Medulla oblongata (tissue), 1 donor: Measurements from ENCODE around the gene ACSM5.

Source experiments
- DNase-seq: peaks from one replicate; pipeline ENCODE4 v3.0.0-alpha.2; 2015; ENCODE audit errors: extremely low spot score

ACSM5 gene, protein sequence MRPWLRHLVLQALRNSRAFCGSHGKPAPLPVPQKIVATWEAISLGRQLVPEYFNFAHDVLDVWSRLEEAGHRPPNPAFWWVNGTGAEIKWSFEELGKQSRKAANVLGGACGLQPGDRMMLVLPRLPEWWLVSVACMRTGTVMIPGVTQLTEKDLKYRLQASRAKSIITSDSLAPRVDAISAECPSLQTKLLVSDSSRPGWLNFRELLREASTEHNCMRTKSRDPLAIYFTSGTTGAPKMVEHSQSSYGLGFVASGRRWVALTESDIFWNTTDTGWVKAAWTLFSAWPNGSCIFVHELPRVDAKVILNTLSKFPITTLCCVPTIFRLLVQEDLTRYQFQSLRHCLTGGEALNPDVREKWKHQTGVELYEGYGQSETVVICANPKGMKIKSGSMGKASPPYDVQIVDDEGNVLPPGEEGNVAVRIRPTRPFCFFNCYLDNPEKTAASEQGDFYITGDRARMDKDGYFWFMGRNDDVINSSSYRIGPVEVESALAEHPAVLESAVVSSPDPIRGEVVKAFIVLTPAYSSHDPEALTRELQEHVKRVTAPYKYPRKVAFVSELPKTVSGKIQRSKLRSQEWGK

DNA sequence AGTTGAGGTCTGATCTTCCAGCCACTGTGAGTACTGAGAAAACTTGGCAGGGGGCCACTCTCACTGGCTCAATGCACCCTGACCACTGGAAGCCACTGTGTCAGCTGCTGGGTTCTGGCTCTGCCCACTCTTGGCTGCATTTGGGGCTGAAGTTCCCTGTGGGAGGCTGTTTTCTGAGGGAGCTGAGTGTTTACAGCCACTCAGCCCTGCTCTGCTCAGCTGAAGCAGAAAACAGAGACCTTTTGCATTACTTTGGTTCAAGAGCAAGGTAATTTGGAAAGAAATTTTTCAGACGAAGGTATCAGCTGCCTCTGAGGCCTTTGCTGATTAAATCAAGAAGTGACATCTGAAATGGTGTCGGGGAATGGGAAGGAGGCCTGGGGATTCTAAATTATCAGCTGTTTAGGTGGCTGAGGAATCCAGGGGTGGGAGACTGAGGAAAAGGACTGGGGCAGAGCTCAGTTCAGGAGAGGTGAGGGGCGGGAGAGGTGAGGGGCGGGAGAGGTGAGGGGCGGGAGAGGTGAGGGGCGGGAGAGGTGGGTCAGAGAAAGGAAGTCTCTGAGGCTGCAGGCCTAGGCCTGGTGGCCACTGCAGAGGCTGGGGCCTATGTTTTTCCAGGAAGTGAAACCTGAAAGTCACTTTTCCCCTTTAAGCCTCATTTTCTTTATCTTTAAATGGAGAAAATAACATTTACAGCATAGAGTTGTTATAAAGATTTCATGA lies at the start of gene ACSM5:
TSS of gene ACSM5 (plus strand) at position 137 of the 723 bp plus-strand sequence. CDS start 1,951 bp downstream, outside the sequence.
- peak; percentile 88 for DNase-seq

- no peak for DNase-seq
Measured at GRCh38 chr16:20359997-20360396, 49.3 kb upstream of the ACSM5 start.

DNA sequence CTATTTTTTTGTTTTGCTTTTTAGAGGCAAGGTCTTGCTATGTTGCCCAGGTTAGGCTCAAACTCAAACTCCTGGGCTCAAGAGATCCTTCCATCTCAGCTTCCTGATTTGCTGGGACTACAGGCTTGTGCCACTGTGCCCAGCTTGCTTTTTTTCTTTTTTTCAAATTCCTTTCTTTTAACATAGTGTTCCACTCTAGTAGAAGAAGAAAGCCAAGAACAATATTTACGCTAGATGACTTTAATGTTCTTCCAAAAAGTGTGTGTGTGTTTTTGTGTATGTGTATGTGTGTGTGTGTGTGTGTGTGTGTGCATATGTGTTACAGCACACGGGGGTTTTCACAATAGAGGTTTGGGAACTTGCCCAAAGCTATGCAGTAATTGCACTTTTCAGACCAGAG lies 46.1 kb upstream of the ACSM5 start:
- no peak for DNase-seq

GRCh38 chr16:20364051-20364450 lies 45.3 kb upstream of the ACSM5 start:
- no peak for DNase-seq

DNA sequence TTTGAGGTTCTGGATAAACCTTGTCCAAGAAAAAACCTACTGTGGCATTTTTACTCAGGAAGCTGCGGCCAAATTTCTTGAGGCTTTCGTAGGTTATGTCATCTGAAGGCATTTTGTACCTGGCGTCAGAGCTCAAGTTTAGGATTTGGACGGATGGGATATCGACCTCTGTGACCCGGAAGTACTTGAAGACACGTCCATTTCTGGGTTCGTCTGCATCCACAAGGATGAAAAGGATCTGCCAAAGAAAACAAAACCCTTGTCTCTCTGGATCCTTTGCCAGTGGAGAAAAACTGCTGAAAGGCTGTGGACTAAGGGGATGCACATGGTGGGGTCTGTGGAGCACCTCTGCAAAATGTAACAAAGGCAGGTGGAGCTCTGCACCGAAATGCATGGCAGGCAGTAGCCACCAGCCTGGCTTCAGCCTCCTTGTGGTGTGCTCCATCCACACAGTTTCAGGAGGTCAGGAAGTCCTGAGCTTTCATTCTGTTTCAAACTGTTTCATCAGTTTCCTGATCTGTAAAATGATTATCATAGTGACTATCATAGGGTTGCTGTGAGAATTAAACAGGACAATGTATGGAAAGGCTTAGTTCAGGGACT lies 39.8 kb upstream of the ACSM5 start:
- DNase-seq: no peak

DNA sequence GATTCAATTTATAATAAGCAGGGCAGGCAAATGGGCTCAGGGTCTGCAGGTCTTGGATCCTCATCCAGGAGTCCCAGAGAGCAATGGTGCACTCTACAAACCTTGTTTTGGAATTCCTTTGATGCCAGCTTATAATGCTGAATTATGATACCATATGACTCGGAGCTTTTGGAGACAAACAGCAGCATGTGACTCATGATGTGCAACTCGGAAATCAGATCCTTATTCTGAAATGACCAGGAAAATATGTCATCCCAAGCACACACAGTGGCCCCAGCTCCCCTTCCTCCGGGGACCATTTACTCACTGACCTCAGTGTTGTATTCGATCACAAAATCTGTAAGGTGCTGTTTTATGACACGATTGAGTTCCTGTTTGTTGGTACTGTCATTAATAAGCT lies 36.6 kb upstream of the ACSM5 start:
- DNase-seq: no peak

DNA sequence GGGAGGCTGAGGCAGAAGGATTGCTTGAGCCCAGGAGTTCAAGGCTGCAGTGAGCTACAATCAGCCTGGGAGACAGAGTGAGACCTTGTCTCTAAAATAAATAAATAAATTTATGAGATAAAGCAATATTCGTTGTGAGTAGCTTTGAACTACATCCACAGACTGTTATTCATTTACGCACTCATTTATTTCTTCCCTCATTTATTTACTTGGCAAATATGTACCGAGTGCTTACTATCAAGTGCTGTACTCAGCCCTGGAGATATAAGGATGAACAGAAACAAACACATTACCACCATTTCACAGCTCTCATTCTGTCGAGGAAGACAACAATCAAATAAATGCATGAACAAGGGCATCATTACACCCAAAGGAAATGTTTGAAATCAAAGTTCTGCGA lies 32.2 kb upstream of the ACSM5 start:
- no peak for DNase-seq

- no peak for DNase-seq
Measured at GRCh38 chr16:20380782-20381181, 28.6 kb upstream of the ACSM5 start.

DNA sequence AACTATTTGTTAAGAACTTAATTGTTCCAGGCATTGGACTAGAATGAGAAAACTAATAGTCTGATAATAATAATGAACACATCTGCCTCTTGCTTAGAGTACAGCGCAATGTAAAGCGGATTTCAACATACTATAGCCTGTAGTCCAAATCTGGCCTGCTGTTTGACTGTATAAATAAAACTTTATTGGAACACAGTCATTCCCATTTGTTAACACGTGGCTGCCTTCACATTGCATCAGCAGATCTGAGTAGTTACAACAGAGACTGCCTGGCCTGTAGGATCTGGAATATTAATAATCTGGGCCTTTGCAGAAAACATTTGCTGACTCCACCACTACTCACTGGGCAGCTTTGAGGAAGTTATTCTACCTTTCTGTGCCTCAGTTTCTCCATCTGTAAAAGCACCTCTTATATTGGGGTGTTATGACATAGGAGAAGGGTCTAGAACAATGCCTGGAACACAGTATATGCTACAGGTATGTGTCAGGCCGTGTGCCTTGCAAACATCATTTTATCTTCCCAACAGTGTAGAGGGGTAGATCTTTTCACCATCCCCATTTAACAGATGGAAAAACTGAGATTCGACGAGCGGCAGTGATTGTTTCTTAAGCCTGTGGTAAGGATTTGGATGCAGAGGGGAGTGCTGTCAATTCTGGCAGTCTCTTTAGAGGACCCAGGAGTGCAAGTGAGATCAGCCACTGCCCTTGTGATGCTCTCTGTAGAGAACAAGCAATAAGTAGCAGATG lies 27.0 kb upstream of the ACSM5 start:
- no peak for DNase-seq

GRCh38 chr16:20383106-20384029 lies 26.0 kb upstream of the ACSM5 start:
- peak; percentile 77 for DNase-seq

DNA sequence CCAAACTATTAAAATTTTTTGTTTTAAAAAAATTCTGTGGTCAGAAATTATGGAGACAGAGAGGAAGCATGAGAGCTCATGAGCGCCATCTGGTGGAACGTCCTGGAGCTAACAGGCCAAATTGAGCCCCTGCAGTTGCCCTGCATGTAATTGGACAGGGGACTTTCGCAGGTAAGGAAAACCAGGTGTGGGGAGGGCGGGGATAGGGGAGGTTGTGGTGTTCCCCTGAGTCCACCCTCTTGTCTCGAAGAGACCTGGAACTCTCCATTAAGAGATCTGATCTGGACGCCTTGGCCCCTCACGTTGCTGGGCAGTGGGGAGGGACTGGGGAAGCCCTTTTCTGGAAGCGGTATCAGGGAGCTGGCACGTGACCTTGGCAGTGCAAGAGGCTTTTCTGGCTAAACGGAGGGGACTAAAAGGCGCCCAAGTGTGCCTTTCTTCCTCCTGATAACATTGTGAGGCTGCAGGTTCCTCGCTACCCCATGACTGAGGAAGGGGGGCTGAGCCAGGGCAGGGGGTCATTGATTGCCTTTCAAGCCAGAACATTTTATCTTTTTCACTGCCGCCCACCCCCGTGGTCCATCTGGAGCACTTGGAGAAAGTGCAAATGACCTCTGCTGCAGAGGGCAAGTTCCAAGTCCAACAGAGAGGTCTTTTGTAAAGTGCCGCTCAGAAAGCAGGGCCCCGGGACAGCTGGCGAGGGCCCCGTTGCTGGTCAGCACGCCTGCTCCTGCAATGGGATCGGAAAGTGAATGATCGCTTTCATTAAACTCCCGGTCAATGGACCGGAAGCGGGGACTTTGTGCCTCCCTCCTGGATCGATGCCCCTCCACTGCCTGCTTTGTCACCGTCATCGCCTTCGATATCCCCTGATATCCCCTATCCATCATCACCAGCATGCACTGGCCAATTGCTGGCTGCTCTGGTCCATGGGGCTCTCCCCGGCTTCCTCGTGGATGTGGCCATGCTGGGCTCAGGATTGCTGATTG lies 23.2 kb upstream of the ACSM5 start:
- peak; percentile 71 for DNase-seq

- no peak for DNase-seq
Measured at GRCh38 chr16:20387978-20388377, 21.4 kb upstream of the ACSM5 start.

- DNase-seq: no peak
Measured at GRCh38 chr16:20388854-20389253, 20.5 kb upstream of the ACSM5 start.

DNA sequence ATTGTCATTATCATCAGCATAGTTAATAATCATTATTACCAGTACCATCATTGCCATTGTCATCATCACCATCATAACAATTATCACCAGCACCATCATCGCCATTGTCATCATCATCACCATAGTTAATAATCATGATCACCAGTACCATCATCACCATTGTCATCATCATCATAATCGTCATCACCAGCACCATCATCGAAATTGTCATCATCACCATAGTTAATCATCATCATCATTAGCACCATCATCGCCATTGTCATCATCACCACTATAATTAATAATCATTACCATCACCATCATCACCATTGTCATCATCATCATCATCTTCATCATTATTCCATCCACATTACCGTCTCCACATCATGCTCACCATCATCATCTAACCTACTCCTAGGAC lies 18.3 kb upstream of the ACSM5 start:
- no peak for DNase-seq

- no peak for DNase-seq
Measured at GRCh38 chr16:20393801-20394577, 15.3 kb upstream of the ACSM5 start.

- DNase-seq: no peak
Measured at GRCh38 chr16:20395946-20396345, 13.4 kb upstream of the ACSM5 start.

DNA sequence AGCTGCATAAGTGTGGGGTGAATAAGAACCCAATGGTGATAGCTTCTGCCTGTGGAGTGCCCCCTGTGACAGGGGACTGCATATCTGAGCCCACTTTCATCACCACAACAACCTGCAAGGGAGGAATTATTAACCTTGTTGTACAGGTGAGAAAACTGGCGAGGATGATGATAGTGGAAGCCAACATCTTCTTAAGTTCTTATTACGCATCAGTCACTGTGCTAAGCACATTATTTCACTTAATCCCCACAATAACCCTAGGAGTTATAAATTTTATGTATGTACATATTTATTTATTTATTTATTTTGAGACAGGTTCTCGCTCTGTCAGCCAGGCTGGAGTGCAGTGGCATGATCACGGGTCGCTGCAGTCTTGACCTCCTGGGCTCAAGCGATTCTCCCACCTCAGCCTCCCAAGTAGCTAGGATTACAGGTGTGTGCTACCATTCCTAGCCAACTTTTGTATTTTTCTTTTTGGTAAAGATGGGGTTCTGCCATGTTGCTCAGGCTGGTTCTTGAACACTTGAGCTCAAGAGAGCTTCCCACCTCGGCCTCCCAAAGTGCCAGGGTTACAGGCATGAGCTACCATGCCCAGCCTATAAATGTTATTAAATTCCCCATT lies 12.4 kb upstream of the ACSM5 start:
- no peak for DNase-seq

DNA sequence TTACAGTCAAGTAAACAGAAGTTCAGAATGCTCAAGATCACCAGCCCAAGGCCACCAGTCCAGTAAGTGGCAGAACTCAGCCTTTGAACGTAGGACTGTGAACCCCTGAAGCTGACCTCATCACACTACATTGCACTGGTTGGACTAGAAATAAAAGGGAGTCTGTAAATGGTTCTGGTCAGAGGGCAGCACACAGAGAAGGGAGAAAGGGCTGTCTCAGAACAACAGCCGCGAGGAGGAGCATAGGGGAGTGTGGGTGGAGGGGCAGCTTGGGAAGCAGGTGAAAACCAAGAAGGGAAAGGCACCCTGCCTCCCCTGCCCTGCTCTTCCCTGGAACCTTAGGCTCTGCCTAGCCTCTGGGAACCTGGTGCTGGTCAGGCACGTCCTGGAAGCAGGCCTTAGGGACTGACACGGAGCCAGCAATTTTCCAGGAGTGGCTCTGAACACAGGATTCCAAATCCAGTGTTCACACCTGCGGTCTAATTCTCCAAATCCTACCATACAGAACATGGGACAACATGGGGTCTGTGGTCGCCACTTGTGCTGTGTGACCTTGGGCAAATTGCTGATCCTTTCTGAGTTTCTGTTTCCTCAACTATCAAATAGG lies 11.8 kb upstream of the ACSM5 start:
- no peak for DNase-seq
